GM19455 (cell line): Measurements from ENCODE around the gene TNFSF13.
A peak's percentile ranks its signal among the peaks of the same experiment; 100 is the strongest.

ENCODE experiments used
- ATAC-seq: cut with Tn5 transposase; IDR thresholded peaks from one replicate; pipeline ENCODE4 v1.9.1; 2021; ENCODE audit not compliant: unreplicated experiment

Gene TNFSF13

DNA sequence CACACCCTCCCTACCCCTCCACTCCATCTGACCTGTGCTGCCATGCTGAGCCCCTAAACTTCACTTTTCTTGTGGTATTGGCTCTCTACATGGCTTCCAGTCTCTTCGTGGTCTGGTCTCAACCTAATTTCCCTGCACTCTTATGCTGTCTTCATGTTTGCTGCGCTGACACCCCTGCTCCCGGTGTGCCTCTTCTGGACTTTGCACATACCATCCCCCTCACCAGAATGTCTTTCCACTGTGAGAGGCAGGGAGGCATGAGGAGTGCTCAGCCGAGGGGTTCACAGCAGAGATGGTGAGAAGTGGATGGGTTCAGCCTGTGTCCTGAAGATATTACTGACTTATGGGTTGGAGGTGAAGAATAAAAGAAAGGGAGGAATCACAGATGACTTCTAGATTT lies 7.2 kb upstream of the TNFSF13 start:
- no peak for ATAC-seq

DNA sequence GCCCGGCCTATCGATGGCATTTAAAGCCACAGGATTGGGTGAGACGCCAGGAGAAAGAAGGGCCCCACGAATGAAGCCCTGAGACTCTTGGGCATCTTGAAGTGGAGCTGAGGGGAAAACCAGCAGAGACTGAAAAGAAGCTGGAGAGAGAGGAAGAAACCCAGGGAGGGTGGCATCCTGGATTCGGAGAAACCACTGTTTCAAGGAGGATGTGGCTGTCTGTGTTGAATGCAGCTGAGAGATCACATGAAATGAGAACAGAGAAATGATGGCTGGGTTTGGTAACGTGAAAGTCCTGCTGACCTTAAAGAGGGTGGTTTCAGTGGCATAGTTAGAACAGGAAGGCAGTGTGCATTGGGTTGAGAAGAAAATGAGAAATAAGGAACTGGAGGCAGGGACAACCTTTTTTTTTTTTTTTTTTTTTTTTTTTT lies 5.9 kb upstream of the TNFSF13 start:
- ATAC-seq, result no peak

- no peak for ATAC-seq
Measured at GRCh38 chr17:7553356-7553755, 5.2 kb upstream of the TNFSF13 start.

DNA sequence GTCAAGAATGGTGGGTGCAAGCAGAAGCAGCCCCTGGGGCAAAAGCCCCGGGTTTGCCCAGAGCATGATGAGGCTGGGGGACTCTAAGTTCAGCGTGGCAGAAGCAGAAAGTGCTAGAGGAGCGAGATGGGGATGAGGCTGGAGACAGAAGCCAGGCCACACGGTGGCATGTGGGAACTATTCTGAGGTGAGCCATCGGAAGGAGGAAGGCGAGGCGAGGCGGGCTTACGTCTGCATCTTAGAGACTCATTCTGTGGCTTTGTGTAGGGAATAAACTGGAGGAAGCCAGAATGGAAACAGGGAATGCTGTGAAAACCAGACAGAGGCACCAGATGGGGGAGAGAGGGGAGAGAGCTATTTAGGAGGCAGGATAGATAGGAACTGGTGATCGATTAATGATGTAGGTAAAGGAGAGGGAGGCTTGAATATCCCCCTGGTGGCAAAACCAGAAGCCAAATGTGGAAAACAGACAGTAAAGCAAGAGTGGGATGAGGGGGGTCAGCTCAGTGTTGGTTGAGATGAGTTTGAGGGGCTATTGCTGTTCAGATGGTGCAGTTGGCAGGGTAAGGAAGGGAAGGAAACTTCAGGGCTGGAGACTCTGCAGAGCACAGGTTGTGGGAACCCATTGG lies 3.1 kb upstream of the TNFSF13 start:
- no peak for ATAC-seq

- ATAC-seq, result no peak
Measured at GRCh38 chr17:7556627-7557026, 1.9 kb upstream of the TNFSF13 start.

- ATAC-seq, result no peak
Measured at GRCh38 chr17:7557147-7557764, 1.3 kb upstream of the TNFSF13 start.

GRCh38 chr17:7557775-7558543 lies 591 bp upstream of the TNFSF13 start:
- ATAC-seq, result no peak

DNA sequence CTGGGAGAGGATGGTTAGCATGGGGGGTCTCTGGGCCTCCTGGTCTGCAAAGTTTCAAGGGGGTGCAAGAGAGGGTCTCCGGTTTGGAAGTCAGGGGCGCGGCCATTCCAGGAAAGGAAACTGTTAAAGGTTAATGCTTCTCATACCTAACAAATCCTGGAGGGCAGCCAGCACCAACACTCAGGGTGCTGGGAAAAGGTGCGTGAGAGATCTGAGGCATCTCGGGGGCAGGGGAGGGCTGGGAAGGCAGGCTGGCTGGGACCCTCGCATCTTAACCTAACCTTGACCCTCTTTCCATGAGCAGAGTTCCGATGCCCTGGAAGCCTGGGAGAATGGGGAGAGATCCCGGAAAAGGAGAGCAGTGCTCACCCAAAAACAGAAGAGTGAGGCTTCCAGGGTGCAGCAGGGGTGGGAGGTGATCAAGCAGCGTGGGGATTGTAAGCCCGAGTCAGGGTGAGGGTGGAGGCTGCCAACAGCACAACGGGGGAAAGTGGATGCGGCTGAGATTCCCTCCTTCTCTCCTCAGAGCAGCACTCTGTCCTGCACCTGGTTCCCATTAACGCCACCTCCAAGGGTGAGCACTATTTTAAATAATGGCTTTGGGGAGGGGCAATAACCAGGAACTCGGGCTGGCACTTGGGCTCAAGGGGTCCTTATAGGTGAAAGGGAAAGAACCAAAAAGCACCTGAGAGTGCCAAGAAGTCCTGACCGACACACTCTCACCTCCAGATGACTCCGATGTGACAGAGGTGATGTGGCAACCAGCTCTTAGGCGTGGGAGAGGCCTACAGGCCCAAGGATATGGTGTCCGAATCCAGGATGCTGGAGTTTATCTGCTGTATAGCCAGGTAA lies 996 bp downstream of the TNFSF13 start:
- no peak for ATAC-seq

GRCh38 chr17:7560172-7561027 lies 1.9 kb downstream of the TNFSF13 start:
- ATAC-seq, result no peak

DNA sequence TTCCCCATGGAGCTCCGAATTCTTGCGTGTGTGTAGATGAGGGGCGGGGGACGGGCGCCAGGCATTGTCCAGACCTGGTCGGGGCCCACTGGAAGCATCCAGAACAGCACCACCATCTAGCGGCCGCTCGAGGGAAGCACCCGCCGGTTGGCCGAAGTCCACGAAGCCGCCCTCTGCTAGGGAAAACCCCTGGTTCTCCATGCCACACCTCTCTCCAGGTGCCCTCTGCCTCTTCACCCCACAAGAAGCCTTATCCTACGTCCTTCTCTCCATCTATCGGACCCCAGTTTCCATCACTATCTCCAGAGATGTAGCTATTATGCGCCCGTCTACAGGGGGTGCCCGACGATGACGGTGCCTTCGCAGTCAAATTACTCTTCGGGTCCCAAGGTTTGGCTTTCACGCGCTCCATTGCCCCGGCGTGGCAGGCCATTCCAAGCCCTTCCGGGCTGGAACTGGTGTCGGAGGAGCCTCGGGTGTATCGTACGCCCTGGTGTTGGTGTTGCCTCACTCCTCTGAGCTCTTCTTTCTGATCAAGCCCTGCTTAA lies 2.6 kb downstream of the TNFSF13 start:
- no peak for ATAC-seq

DNA sequence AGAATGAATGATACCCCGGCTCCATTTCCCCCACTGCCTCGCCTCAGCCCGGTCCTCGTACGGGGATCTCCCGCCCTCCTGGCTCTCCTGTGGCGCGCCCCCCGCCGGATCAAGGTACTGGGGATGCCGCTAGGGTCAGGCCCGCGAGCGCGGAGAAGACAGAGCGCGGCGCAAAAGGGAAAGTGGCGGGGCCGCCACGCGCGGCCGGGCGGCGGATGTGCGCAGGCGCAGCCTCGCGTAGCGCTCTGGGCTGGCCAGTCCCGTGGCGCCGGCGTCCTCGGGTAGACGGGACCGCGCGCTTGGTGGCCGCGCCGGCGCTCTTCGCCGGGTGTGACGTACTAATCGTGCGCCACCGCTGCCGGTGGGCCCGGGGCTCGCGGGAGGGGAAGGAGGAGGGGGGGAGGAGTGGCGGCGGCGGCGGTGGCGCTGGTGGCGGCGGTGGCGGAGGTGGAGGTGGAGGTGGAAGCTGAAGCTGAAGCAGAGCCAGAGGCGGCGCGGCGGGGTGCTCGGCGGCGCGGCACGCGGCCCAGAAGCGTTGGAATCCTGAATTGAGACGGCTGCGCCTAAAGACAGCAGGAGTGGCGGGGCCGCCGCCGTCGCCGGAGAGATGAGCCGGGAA lies 3.1 kb downstream of the TNFSF13 start, which contains the start of gene SENP3:
SENP3 (plus strand) TSS at position 331 of the 619 bp plus-strand sequence. CDS start 1,158 bp downstream, outside the sequence.
- ATAC-seq, result peak; percentile 53

DNA sequence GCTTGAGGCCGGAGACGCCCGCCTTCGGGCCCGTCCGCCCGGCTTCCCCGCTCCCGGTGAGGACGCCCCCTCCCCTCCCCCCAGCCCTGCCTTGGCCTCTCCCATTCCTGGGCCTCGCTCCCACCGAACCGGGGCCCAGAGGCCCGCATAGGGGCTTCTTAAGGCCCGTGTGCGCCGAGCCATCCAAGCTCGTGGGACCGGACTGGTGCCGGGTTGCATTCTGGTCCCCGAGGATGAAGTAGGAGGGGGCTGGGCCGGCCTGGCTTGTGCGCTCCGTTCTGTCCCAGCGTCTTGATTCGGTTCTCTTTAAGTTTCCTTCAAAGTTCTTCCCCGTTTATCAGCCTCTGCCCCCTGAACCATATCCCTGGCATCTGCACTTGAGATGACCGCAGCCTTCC lies 3.7 kb downstream of the TNFSF13 start:
- ATAC-seq, result peak; percentile 15

DNA sequence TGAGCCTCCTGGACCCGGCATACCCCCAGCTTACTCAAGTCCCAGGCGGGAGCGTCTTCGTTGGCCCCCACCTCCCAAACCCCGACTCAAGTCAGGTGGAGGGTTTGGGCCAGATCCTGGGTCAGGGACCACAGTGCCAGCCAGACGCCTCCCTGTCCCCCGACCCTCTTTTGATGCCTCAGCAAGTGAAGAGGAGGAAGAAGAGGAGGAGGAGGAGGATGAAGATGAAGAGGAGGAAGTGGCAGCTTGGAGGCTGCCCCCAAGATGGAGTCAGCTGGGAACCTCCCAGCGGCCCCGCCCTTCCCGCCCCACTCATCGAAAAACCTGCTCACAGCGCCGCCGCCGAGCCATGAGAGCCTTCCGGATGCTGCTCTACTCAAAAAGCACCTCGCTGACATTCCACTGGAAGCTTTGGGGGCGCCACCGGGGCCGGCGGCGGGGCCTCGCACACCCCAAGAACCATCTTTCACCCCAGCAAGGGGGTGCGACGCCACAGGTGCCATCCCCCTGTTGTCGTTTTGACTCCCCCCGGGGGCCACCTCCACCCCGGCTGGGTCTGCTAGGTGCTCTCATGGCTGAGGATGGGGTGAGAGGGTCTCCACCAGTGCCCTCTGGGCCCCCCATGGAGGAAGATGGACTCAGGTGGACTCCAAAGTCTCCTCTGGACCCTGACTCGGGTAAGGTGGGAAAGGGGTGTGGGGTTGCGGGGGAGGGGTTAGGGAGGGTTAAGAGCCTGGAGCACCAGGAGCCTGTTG lies 4.7 kb downstream of the TNFSF13 start:
- ATAC-seq, result no peak

DNA sequence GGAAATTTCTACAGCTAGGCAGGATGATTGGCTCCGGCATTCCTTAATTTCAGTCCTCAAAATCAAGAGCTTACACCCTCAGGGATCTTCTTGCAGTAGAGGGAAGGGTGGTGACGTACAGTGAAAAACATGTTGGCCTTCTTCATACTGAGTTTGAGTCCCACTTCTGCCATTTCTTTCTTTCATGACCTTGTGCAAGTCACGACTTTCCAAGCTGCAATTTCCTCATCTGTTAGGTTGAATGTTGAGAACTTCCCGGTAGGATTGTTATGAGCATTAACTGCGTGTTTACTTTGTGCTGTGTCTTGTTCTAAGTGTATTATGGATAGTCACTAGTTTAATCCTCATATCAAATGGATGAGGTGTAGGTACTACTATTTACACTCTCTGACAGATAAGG lies 11.0 kb downstream of the TNFSF13 start:
- ATAC-seq, result no peak

- ATAC-seq, result no peak
Measured at GRCh38 chr17:7570351-7570750, 11.8 kb downstream of the TNFSF13 start.

DNA sequence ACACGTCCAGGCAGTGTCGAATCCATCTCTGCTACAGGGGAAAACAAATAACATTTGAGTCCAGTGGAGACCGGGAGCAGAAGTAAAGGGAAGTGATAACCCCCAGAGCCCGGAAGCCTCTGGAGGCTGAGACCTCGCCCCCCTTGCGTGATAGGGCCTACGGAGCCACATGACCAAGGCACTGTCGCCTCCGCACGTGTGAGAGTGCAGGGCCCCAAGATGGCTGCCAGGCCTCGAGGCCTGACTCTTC lies 13.7 kb downstream of the TNFSF13 start:
- no peak for ATAC-seq

- peak; percentile 85 for ATAC-seq
Measured at GRCh38 chr17:7572588-7573323, 14.2 kb downstream of the TNFSF13 start.

- no peak for ATAC-seq
Measured at GRCh38 chr17:7573324-7574080, 15.0 kb downstream of the TNFSF13 start.
